Activated CD8-positive, alpha-beta T cell treated with anti-CD3 and anti-CD28 coated beads, Interleukin-2, amount 10 ng/mL, durations not matched to agents 7 days and 5 days (primary cell): Measurements from ENCODE around the gene ZDHHC3. TPM values are rescaled to one million over a fixed set of nuclear protein-coding genes. Genes with fewer than 3 reads are reported as not detected.
A peak's percentile ranks its signal among the peaks of the same experiment; 100 is the strongest.
"Not testable (repeated sequence)": the region's sequence is repeated elsewhere in the genome, so short reads cannot be mapped to it uniquely, and the experiment has no call there.

ENCODE experiments used
- ATAC-seq: fragments of 150-1000 bp; cut with Tn5 transposase; one replicate; pipeline ENCODE4 v1.10.0; 2021; ENCODE audit warnings: moderate library complexity
- CTCF ChIA-PET: fragments of 350-600 bp; sonication (Branson Sonifier 250); formaldehyde crosslinking; loops from one replicate; lab custom pipeline; 2021; ENCODE audit warnings: antibody characterized with exemption; lab: Charles Lee
- POLR2A ChIA-PET: fragments of 350-600 bp; sonication (Branson Sonifier 250); formaldehyde crosslinking; loops from one replicate; lab custom pipeline; 2021; ENCODE audit warnings: antibody characterized with exemption; lab: Charles Lee
- DNase-seq: peaks from one replicate; pipeline ENCODE4 v3.0.0-alpha.2; 2020
- H3K27ac Mint-ChIP-seq: one replicate; pipeline ENCODE4 v1.8.0; 2021; ENCODE audit warnings: mild to moderate bottlenecking, mixed read lengths
- H3K27me3 Mint-ChIP-seq: one replicate; pipeline ENCODE4 v1.8.0; 2021; ENCODE audit warnings: low read depth, mixed read lengths
- H3K36me3 Mint-ChIP-seq: one replicate; pipeline ENCODE4 v1.8.0; 2021; ENCODE audit warnings: low read depth, mixed read lengths
- H3K4me1 Mint-ChIP-seq: one replicate; pipeline ENCODE4 v1.8.0; 2021; ENCODE audit warnings: low read depth, mixed read lengths
- H3K4me3 Mint-ChIP-seq: one replicate; pipeline ENCODE4 v1.8.0; 2021; ENCODE audit warnings: mild to moderate bottlenecking, mixed read lengths
- H3K9me3 Mint-ChIP-seq: one replicate; pipeline ENCODE4 v1.8.0; 2022; ENCODE audit warnings: mixed read lengths; ENCODE audit not compliant: insufficient read depth
- total RNA-seq, 2 experiments: library from RNA; stranded (reverse); gene quantifications; one replicate each; pipeline ENCODE4 v1.2.3, GENCODE V29; 2021

ZDHHC3 gene
- total RNA-seq, 2 experiments from 2014 or later: 62.3 to 71.3 TPM

DNA sequence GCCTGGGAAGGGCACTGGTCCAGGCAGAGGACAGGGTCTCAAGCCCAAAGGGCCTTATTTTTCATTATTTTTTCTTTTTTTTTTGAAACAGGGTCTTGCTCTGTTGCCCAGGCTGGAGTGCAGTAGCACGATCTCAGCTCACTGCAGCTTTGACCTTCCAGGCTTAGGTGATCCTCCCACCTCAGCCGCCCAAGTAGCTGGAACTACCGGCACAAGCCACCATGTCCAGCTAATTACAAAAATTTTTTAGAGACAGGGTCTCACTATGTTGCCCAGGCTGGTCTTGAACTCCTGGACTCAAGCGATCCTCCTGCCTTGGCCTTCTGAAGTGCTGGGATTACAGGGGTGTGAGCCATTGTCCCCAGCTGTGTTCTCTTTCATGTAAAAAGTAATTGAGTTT lies 26.2 kb downstream of the ZDHHC3 start:
- H3K27ac Mint-ChIP-seq, H3K4me1 Mint-ChIP-seq, H3K9me3 Mint-ChIP-seq, POLR2A ChIA-PET, H3K4me3 Mint-ChIP-seq, H3K36me3 Mint-ChIP-seq, ATAC-seq, DNase-seq, H3K27me3 Mint-ChIP-seq: not testable (repeated sequence)
- CTCF ChIA-PET: interaction anchor here (1.2 kb wide), 1 partner anchor 38 kb away, joined by 3 read pairs; no protein-coding TSS in a partner anchor

DNA sequence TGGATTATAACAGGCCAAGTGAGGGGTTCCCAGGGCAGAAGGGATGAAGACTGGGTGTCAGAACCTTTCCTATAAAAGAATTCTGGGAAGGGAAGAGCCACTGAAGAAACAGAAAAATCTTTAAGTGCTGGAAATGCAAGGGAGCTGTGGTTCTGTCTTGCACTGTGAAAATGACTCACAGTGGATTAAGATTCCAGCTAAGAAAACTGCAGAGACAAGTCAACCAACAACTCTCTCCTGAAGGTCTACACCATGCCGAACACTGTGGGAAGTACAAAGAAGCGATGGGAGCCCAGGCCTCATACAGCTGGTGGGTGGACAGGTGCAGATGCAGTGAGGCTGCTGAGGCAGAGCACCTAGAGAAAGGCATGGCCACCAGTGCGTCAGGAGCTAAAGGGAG lies 27.7 kb downstream of the ZDHHC3 start:
- Mint-ChIP-seq H3K27ac (no peak overlapping the region), H3K36me3 (peaks cover 9% of the 10 kb centered on the region), H3K9me3 (no peaks in the 10 kb centered on the region), H3K4me3 (no peak overlapping the region), H3K27me3 (no peaks in the 10 kb centered on the region), H3K4me1 (peaks cover 2% of the 10 kb centered on the region)
- ATAC-seq (no peak), DNase-seq (no peak)
- ChIA-PET CTCF (interaction anchor here (1.0 kb wide), 1 partner anchor 34 kb away, joined by 3 read pairs; no protein-coding TSS in a partner anchor), POLR2A (no interaction called here)

- Mint-ChIP-seq H3K27me3 (no peaks in the 10 kb centered on the region), H3K36me3 (peaks cover 54% of the 10 kb centered on the region), H3K27ac (no peak overlapping the region), H3K4me3 (no peak overlapping the region), H3K4me1 (peaks cover 10% of the 10 kb centered on the region), H3K9me3 (no peaks in the 10 kb centered on the region)
- ATAC-seq (no peak), DNase-seq (no peak)
- POLR2A ChIA-PET: interaction anchor here (0.7 kb wide), 1 partner anchor 45 kb away, joined by 3 read pairs; no protein-coding TSS in a partner anchor
- CTCF ChIA-PET: interaction anchor here (0.9 to 1.5 kb wide), 3 partner anchors 16 to 32 kb away, joined by 3 to 4 read pairs (median 3); no protein-coding TSS in a partner anchor
These were observed 33.6 kb downstream of the ZDHHC3 start for GRCh38 chr3:44942202-44942921.

DNA sequence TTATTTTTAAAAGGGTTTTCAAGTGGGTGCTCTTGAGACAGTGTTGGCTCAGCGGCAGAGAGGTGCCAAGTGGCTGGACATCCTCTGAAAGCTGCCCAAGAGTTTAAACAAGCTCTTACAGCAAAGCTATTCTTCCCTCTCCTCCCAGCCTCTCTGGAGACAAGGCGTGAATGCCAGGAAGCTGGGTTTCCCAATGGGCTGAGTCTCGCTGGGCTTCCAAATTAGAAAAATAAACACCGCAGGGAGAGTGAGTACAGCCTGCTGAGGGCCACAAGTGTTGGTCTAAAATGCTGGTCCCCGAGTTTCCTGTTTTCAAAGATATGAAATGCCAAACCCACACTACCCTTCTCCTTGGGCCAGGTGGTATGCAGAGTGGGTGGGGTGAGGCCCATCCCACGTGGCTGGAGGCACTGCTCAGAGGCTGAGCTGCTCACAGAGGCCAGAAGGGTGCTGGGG lies 36.4 kb downstream of the ZDHHC3 start:
- ATAC-seq: no peak
- no peak for DNase-seq
- ChIA-PET POLR2A (no interaction called here), CTCF (no interaction called here)
- no peak overlapping the region for H3K4me3 Mint-ChIP-seq
- H3K27me3 Mint-ChIP-seq: no peaks in the 10 kb centered on the region
- peak overlapping the region; percentile 52 for H3K27ac Mint-ChIP-seq
- no peaks in the 10 kb centered on the region for H3K9me3 Mint-ChIP-seq
- H3K36me3 Mint-ChIP-seq: peaks cover 65% of the 10 kb centered on the region
- peaks cover 21% of the 10 kb centered on the region for H3K4me1 Mint-ChIP-seq

- Mint-ChIP-seq H3K36me3 (peaks cover 65% of the 10 kb centered on the region), H3K27ac (peak overlapping the region; percentile 78), H3K27me3 (no peaks in the 10 kb centered on the region), H3K9me3 (no peaks in the 10 kb centered on the region), H3K4me1 (peaks cover 32% of the 10 kb centered on the region), H3K4me3 (no peak overlapping the region)
- ATAC-seq (no peak), DNase-seq (no peak)
- ChIA-PET POLR2A (no interaction called here), CTCF (interaction anchor here (1.4 to 2.2 kb wide), 3 partner anchors 13 to 43 kb away, joined by 5 to 8 read pairs (median 6); partner anchors contain the start of genes EXOSC7 and ZDHHC3)
These were observed 42.7 kb downstream of the ZDHHC3 start for GRCh38 chr3:44932986-44933944.

- H3K27ac Mint-ChIP-seq: no peak overlapping the region
- ATAC-seq (no peak), DNase-seq (no peak)
- H3K9me3 Mint-ChIP-seq: no peaks in the 10 kb centered on the region
- peaks cover 32% of the 10 kb centered on the region for H3K4me1 Mint-ChIP-seq
- H3K36me3 Mint-ChIP-seq: peaks cover 61% of the 10 kb centered on the region
- ChIA-PET CTCF (no interaction called here), POLR2A (no interaction called here)
- no peak overlapping the region for H3K4me3 Mint-ChIP-seq
- H3K27me3 Mint-ChIP-seq: no peaks in the 10 kb centered on the region
These were observed 43.7 kb downstream of the ZDHHC3 start for GRCh38 chr3:44932271-44932670.

DNA sequence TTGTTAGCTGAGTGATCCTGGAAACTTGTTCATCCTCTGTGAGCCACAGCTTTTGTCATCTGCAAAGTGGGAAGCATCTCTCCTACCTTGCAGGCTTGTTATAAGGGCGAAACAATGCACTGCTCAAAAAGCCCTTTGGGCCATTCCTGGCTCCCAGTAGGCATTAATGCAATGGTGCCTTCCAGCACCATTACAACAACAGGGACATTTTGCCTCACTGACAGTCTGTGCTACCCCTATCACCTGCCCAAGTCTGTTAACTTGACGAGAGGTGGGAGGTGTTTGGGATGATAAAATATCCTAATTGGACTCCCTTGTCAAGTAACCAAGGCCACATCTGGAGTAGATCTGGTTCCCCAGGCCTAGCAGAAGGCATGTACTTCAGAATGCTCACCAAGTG lies 44.2 kb downstream of the ZDHHC3 start:
- CTCF ChIA-PET: no interaction called here
- Mint-ChIP-seq H3K4me3 (no peak overlapping the region), H3K27me3 (no peaks in the 10 kb centered on the region), H3K27ac (peak overlapping the region; percentile 15), H3K9me3 (no peaks in the 10 kb centered on the region), H3K36me3 (peaks cover 66% of the 10 kb centered on the region), H3K4me1 (peaks cover 32% of the 10 kb centered on the region)
- POLR2A ChIA-PET: no interaction called here
- no peak for ATAC-seq
- DNase-seq: no peak

GRCh38 chr3:44930911-44931310 lies 45.1 kb downstream of the ZDHHC3 start:
- DNase-seq: no peak
- H3K9me3 Mint-ChIP-seq: no peaks in the 10 kb centered on the region
- ChIA-PET POLR2A (no interaction called here), CTCF (no interaction called here)
- H3K36me3 Mint-ChIP-seq: peaks cover 63% of the 10 kb centered on the region
- H3K27ac Mint-ChIP-seq: no peak overlapping the region
- H3K4me3 Mint-ChIP-seq: no peak overlapping the region
- H3K27me3 Mint-ChIP-seq: no peaks in the 10 kb centered on the region
- ATAC-seq: no peak
- peaks cover 26% of the 10 kb centered on the region for H3K4me1 Mint-ChIP-seq

DNA sequence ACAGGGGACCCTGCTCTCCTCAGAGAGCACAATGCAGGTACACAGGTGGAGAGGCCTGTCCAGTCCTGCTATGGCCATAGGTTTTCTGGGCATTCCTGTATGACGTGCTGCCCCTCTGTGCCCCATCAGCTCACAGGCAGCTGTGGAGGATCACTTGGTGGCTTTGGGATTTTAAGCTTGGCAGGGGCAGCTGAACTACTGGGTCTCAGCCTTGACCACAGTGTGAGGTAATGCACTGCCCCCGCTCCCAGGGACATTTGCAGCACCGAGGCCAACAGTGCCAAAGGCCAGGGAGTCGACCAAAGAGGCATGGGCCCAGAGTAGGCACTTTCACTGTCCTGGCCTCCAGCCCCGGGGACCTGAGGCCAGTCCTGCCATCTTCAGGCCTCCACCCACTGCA lies 46.2 kb downstream of the ZDHHC3 start:
- Mint-ChIP-seq H3K9me3 (no peaks in the 10 kb centered on the region), H3K36me3 (peaks cover 67% of the 10 kb centered on the region), H3K27me3 (no peaks in the 10 kb centered on the region), H3K4me3 (no peak overlapping the region), H3K4me1 (peaks cover 21% of the 10 kb centered on the region), H3K27ac (peak overlapping the region; percentile 11)
- POLR2A ChIA-PET: no interaction called here
- no peak for DNase-seq
- CTCF ChIA-PET: no interaction called here
- ATAC-seq: no peak

- no peak for ATAC-seq
- Mint-ChIP-seq H3K9me3 (no peaks in the 10 kb centered on the region), H3K27ac (peak overlapping the region; percentile 49), H3K4me1 (peaks cover 1% of the 10 kb centered on the region), H3K4me3 (no peak overlapping the region), H3K36me3 (peaks cover 47% of the 10 kb centered on the region), H3K27me3 (no peaks in the 10 kb centered on the region)
- ChIA-PET POLR2A (interaction anchor here (0.5 kb wide), 1 partner anchor 93 kb away, joined by 4 read pairs; no protein-coding TSS in a partner anchor), CTCF (no interaction called here)
- DNase-seq: no peak
These were observed 48.6 kb downstream of the ZDHHC3 start for GRCh38 chr3:44927371-44927770.

DNA sequence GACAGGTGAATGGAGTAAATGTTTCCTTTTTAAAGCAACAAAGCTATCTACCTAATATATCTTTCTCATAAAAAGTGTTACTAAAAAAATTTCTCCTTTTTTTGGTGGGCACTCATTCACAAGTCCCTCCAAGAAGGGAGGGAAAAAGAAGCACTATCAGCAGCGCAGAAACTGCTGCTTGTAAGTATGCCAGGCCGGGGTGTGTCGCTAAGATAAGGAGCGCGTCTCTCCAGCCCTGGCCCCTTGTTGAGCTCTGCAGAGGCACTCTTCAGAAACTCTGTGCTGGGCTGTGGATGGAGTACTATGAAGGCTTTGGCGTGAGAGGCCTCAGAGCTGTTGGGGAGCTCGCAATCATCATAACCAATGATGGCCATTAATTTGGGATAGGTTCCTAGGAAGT lies 49.1 kb downstream of the ZDHHC3 start:
- POLR2A ChIA-PET: interaction anchor here (0.5 kb wide), 1 partner anchor 92 kb away, joined by 4 read pairs; no protein-coding TSS in a partner anchor
- Mint-ChIP-seq H3K9me3 (no peaks in the 10 kb centered on the region), H3K27me3 (no peaks in the 10 kb centered on the region), H3K4me1 (no peaks in the 10 kb centered on the region), H3K27ac (peak overlapping the region; percentile 49), H3K36me3 (peaks cover 47% of the 10 kb centered on the region), H3K4me3 (no peak overlapping the region)
- DNase-seq (no peak), ATAC-seq (no peak)
- CTCF ChIA-PET: no interaction called here
